Measurements from ENCODE around the gene SLC3A2. TPM values are rescaled to one million over a fixed set of nuclear protein-coding genes. Genes with fewer than 3 reads are reported as not detected.
"Not testable (repeated sequence)": the region's sequence is repeated elsewhere in the genome, so short reads cannot be mapped to it uniquely, and the experiment has no call there.

The SLC3A2 gene
- 56.4 TPM for total RNA-seq

GRCh38 chr11:62880803-62881578, at the start of gene SLC3A2:
TSS of gene SLC3A2 (plus strand) at chr11:62880896. CDS start at chr11:62881024, 128 bp downstream.
- H3K27me3 ChIP-seq (ENCODE audit: control insufficient read depth in 3 of 3, insufficient read depth in 3 of 3, low read length in 3 of 3): no peaks in the 10 kb centered on the region
- no peaks in the 10 kb centered on the region for H3K9me3 ChIP-seq (ENCODE audit: control insufficient read depth in 3 of 3, low read length in 3 of 3)
- H3K36me3 ChIP-seq (ENCODE audit: control insufficient read depth in 3 of 3, insufficient read depth in 3 of 3, low read length in 3 of 3): peaks cover 34 to 35% (median 34%) of the 10 kb centered on the region in 3 donors
- H3K27ac ChIP-seq (ENCODE audit: low read depth, low read length): peak within 1 kb of the TSS; percentile 98
- peak within 1 kb of the TSS; percentile 99 to 100 (median 100) for H3K9ac ChIP-seq (ENCODE audit: low read depth in 1 of 3, low read length in 3 of 3)
- H3K4me1 ChIP-seq (ENCODE audit: control insufficient read depth in 3 of 3, insufficient read depth in 3 of 3, low read length in 3 of 3): peaks cover 36 to 39% (median 39%) of the 10 kb centered on the region in 3 donors
- peak within 1 kb of the TSS; percentile 99 to 100 (median 100) for H3K4me3 ChIP-seq (ENCODE audit: low read length in 3 of 3)

- H3K27me3 ChIP-seq (ENCODE audit: control insufficient read depth in 3 of 3, insufficient read depth in 3 of 3, low read length in 3 of 3): no peaks in the 10 kb centered on the region
- peaks cover 24 to 36% (median 35%) of the 10 kb centered on the region in 3 donors for H3K4me1 ChIP-seq (ENCODE audit: control insufficient read depth in 3 of 3, insufficient read depth in 3 of 3, low read length in 3 of 3)
- H3K4me3 ChIP-seq (ENCODE audit: low read length in 3 of 3): peak overlapping the region; percentile 63 to 91 (median 88)
- H3K9me3 ChIP-seq (ENCODE audit: control insufficient read depth in 3 of 3, low read length in 3 of 3): no peaks in the 10 kb centered on the region
- H3K36me3 ChIP-seq (ENCODE audit: control insufficient read depth in 3 of 3, insufficient read depth in 3 of 3, low read length in 3 of 3): peaks cover 31 to 40% (median 39%) of the 10 kb centered on the region in 3 donors
- peak overlapping the region; percentile 98 for H3K27ac ChIP-seq (ENCODE audit: low read depth, low read length)
- peak overlapping the region; percentile 92 to 97 (median 96) for H3K9ac ChIP-seq (ENCODE audit: low read depth in 1 of 3, low read length in 3 of 3)
Observed at GRCh38 chr11:62830904-62831519, 49.7 kb upstream of the SLC3A2 start.

- H3K36me3 ChIP-seq (ENCODE audit: control insufficient read depth in 3 of 3, insufficient read depth in 3 of 3, low read length in 3 of 3): peaks cover 36 to 44% (median 44%) of the 10 kb centered on the region in 3 donors
- peak within 1 kb of the TSS; percentile 63 to 91 (median 88) for H3K4me3 ChIP-seq (ENCODE audit: low read length in 3 of 3)
- no peaks in the 10 kb centered on the region for H3K9me3 ChIP-seq (ENCODE audit: control insufficient read depth in 3 of 3, low read length in 3 of 3)
- no peaks in the 10 kb centered on the region for H3K27me3 ChIP-seq (ENCODE audit: control insufficient read depth in 3 of 3, insufficient read depth in 3 of 3, low read length in 3 of 3)
- peaks cover 24 to 36% (median 35%) of the 10 kb centered on the region in 3 donors for H3K4me1 ChIP-seq (ENCODE audit: control insufficient read depth in 3 of 3, insufficient read depth in 3 of 3, low read length in 3 of 3)
- H3K27ac ChIP-seq (ENCODE audit: low read depth, low read length): peak within 1 kb of the TSS; percentile 98
- H3K9ac ChIP-seq (ENCODE audit: low read depth in 1 of 3, low read length in 3 of 3): peak within 1 kb of the TSS; percentile 95 to 97 (median 96)
Observed at GRCh38 chr11:62831520-62832335, 49.0 kb upstream of the SLC3A2 start, which contains the start of gene STX5. TSS of gene STX5 (minus strand) at chr11:62832051. CDS start at chr11:62831243, 808 bp downstream.

- Histone ChIP-seq H3K27me3 (ENCODE audit: control insufficient read depth in 3 of 3, insufficient read depth in 3 of 3, low read length in 3 of 3) (no peaks in the 10 kb centered on the region), H3K36me3 (ENCODE audit: control insufficient read depth in 3 of 3, insufficient read depth in 3 of 3, low read length in 3 of 3) (peaks cover 28 to 38% (median 35%) of the 10 kb centered on the region in 3 donors), H3K27ac (ENCODE audit: low read depth, low read length) (peak within 1 kb of the TSS; percentile 98), H3K9ac (ENCODE audit: low read depth in 1 of 3, low read length in 3 of 3) (peak within 1 kb of the TSS; percentile 95 to 97 (median 96)), H3K4me3 (ENCODE audit: low read length in 3 of 3) (peak within 1 kb of the TSS; percentile 63 to 91 (median 88)), H3K4me1 (ENCODE audit: control insufficient read depth in 3 of 3, insufficient read depth in 3 of 3, low read length in 3 of 3) (peaks cover 26 to 38% (median 35%) of the 10 kb centered on the region in 3 donors), H3K9me3 (ENCODE audit: control insufficient read depth in 3 of 3, low read length in 3 of 3) (no peaks in the 10 kb centered on the region)
Observed at GRCh38 chr11:62832336-62833234, 48.1 kb upstream of the SLC3A2 start, which contains the start of gene TEX54. TSS of gene TEX54 (minus strand) at chr11:62832841.

- H3K9ac ChIP-seq (ENCODE audit: low read depth in 1 of 3, low read length in 3 of 3): no peak overlapping the region
- no peaks in the 10 kb centered on the region for H3K9me3 ChIP-seq (ENCODE audit: control insufficient read depth in 3 of 3, low read length in 3 of 3)
- peaks cover 30 to 46% (median 33%) of the 10 kb centered on the region in 3 donors for H3K4me1 ChIP-seq (ENCODE audit: control insufficient read depth in 3 of 3, insufficient read depth in 3 of 3, low read length in 3 of 3)
- H3K4me3 ChIP-seq (ENCODE audit: low read length in 3 of 3): no peak overlapping the region
- H3K36me3 ChIP-seq (ENCODE audit: control insufficient read depth in 3 of 3, insufficient read depth in 3 of 3, low read length in 3 of 3): peaks cover 28 to 32% (median 32%) of the 10 kb centered on the region in 3 donors
- no peaks in the 10 kb centered on the region for H3K27me3 ChIP-seq (ENCODE audit: control insufficient read depth in 3 of 3, insufficient read depth in 3 of 3, low read length in 3 of 3)
- no peak overlapping the region for H3K27ac ChIP-seq (ENCODE audit: low read depth, low read length)
Observed at GRCh38 chr11:62835336-62835735, 45.4 kb upstream of the SLC3A2 start.

GRCh38 chr11:62839050-62839945, 41.4 kb upstream of the SLC3A2 start, which contains the start of gene WDR74:
TSS of gene WDR74 (minus strand) at chr11:62839590. CDS start at chr11:62839570, 20 bp downstream.
- Histone ChIP-seq H3K9ac (ENCODE audit: low read depth in 1 of 3, low read length in 3 of 3) (peak within 1 kb of the TSS; percentile 89 to 99 (median 98)), H3K4me3 (ENCODE audit: low read length in 3 of 3) (peak within 1 kb of the TSS; percentile 96 to 97 (median 97)), H3K27me3 (ENCODE audit: control insufficient read depth in 3 of 3, insufficient read depth in 3 of 3, low read length in 3 of 3) (no peaks in the 10 kb centered on the region), H3K9me3 (ENCODE audit: control insufficient read depth in 3 of 3, low read length in 3 of 3) (no peaks in the 10 kb centered on the region), H3K36me3 (ENCODE audit: control insufficient read depth in 3 of 3, insufficient read depth in 3 of 3, low read length in 3 of 3) (peaks cover 22 to 24% (median 23%) of the 10 kb centered on the region in 3 donors), H3K4me1 (ENCODE audit: control insufficient read depth in 3 of 3, insufficient read depth in 3 of 3, low read length in 3 of 3) (peaks cover 12 to 30% (median 21%) of the 10 kb centered on the region in 3 donors), H3K27ac (ENCODE audit: low read depth, low read length) (peak within 1 kb of the TSS; percentile 98)

- Histone ChIP-seq H3K4me3 (ENCODE audit: low read length in 3 of 3) (peak overlapping the region; percentile 69 to 97 (median 97)), H3K4me1 (ENCODE audit: control insufficient read depth in 3 of 3, insufficient read depth in 3 of 3, low read length in 3 of 3) (peaks cover 12 to 26% (median 21%) of the 10 kb centered on the region in 3 donors), H3K36me3 (ENCODE audit: control insufficient read depth in 3 of 3, insufficient read depth in 3 of 3, low read length in 3 of 3) (peaks cover 6 to 10% (median 7%) of the 10 kb centered on the region in 3 donors), H3K27ac (ENCODE audit: low read depth, low read length) (peak overlapping the region; percentile 98), H3K9ac (ENCODE audit: low read depth in 1 of 3, low read length in 3 of 3) (peak overlapping the region; percentile 79 to 99 (median 89))
- not testable (repeated sequence) for H3K9me3 ChIP-seq (ENCODE audit: control insufficient read depth in 3 of 3, low read length in 3 of 3); H3K27me3 ChIP-seq (ENCODE audit: control insufficient read depth in 3 of 3, insufficient read depth in 3 of 3, low read length in 3 of 3)
Observed at GRCh38 chr11:62840721-62841360, 39.9 kb upstream of the SLC3A2 start.
